ENCODE measurements around the gene CPN2. TPM values are rescaled to one million over a fixed set of nuclear protein-coding genes. Genes with fewer than 3 reads are reported as not detected.

CPN2 gene
- total RNA-seq, 4 donors from 2014 or later = not detected

- DNase-seq (ENCODE audit: low spot score in 2 of 2) = no peak
- WGBS, 2 donors = 57 to 59% methylated on average over 19 to 20 of the region's 20 CpGs
- no peaks in the 10 kb centered on the region for H3K27me3 ChIP-seq
- H3K27ac ChIP-seq = no peak overlapping the region
- H3K36me3 ChIP-seq = no peaks in the 10 kb centered on the region
- H3K4me3 ChIP-seq = no peak overlapping the region
- H3K4me1 ChIP-seq = peaks cover 0 to 19% (median 4%) of the 10 kb centered on the region in 4 donors
- H3K9me3 ChIP-seq = no peaks in the 10 kb centered on the region
- TF ChIP-seq POLR2A (IDR thresholded peaks at IDR 0.05) = no peak
- no peak for TF ChIP-seq CTCF (IDR thresholded peaks at IDR 0.05)
- no peak for TF ChIP-seq EP300 (IDR thresholded peaks at IDR 0.05)
Measured at GRCh38 chr3:194364652-194365434, 13.7 kb upstream of the CPN2 start.

GRCh38 chr3:194364314-194364651 is 13.2 kb upstream of the CPN2 start:
- no peak for DNase-seq (ENCODE audit: low spot score in 2 of 2)
- no peaks in the 10 kb centered on the region for H3K36me3 ChIP-seq
- 79 to 84% methylated on average over 3 of the region's 3 CpGs for WGBS, 2 donors
- H3K27me3 ChIP-seq = no peaks in the 10 kb centered on the region
- H3K9me3 ChIP-seq = no peaks in the 10 kb centered on the region
- H3K27ac ChIP-seq = no peak overlapping the region
- no peak for TF ChIP-seq POLR2A (IDR thresholded peaks at IDR 0.05)
- no peak for TF ChIP-seq CTCF (IDR thresholded peaks at IDR 0.05)
- TF ChIP-seq EP300 (IDR thresholded peaks at IDR 0.05) = no peak
- no peak overlapping the region for H3K4me3 ChIP-seq
- peaks cover 0 to 15% (median 4%) of the 10 kb centered on the region in 4 donors for H3K4me1 ChIP-seq

GRCh38 chr3:194360568-194360967 is 9.4 kb upstream of the CPN2 start:
- no peak for TF ChIP-seq EP300 (IDR thresholded peaks at IDR 0.05)
- no peak for TF ChIP-seq CTCF (IDR thresholded peaks at IDR 0.05)
- TF ChIP-seq POLR2A (IDR thresholded peaks at IDR 0.05) = no peak
- no peak for DNase-seq (ENCODE audit: low spot score in 2 of 2)
- H3K4me3 ChIP-seq = no peak overlapping the region
- WGBS, 2 donors = 91 to 92% methylated on average over 18 of the region's 18 CpGs
- no peak overlapping the region for H3K27ac ChIP-seq
- no peaks in the 10 kb centered on the region for H3K9me3 ChIP-seq
- H3K27me3 ChIP-seq = no peaks in the 10 kb centered on the region
- no peaks in the 10 kb centered on the region for H3K36me3 ChIP-seq
- H3K4me1 ChIP-seq = peaks cover 0 to 11% (median 4%) of the 10 kb centered on the region in 4 donors

- Histone ChIP-seq H3K4me3 (no peak overlapping the region), H3K27ac (no peak overlapping the region), H3K9me3 (no peaks in the 10 kb centered on the region), H3K4me1 (no peaks in the 10 kb centered on the region), H3K36me3 (no peaks in the 10 kb centered on the region), H3K27me3 (no peaks in the 10 kb centered on the region)
- TF ChIP-seq CTCF (IDR thresholded peaks at IDR 0.05) (no peak), POLR2A (IDR thresholded peaks at IDR 0.05) (no peak), EP300 (IDR thresholded peaks at IDR 0.05) (no peak)
- WGBS, 2 donors = 82 to 86% methylated on average over 11 of the region's 11 CpGs
- no peak for DNase-seq (ENCODE audit: low spot score in 2 of 2)
Measured at GRCh38 chr3:194357681-194358080, 6.6 kb upstream of the CPN2 start.

GRCh38 chr3:194355379-194355778 is 4.3 kb upstream of the CPN2 start:
- WGBS, 2 donors = 82 to 86% methylated on average over 7 of the region's 7 CpGs
- Histone ChIP-seq H3K4me3 (no peak overlapping the region), H3K27ac (no peak overlapping the region), H3K4me1 (no peaks in the 10 kb centered on the region), H3K9me3 (no peaks in the 10 kb centered on the region), H3K36me3 (no peaks in the 10 kb centered on the region), H3K27me3 (no peaks in the 10 kb centered on the region)
- no peak for DNase-seq (ENCODE audit: low spot score in 2 of 2)
- TF ChIP-seq CTCF (IDR thresholded peaks at IDR 0.05) = no peak
- TF ChIP-seq EP300 (IDR thresholded peaks at IDR 0.05) = no peak
- TF ChIP-seq POLR2A (IDR thresholded peaks at IDR 0.05) = no peak

All from tibial nerve (tissue), 4 donors.